HepG2 (cell line): ENCODE data around the gene MAN1C1. TPM values are rescaled to one million over a fixed set of nuclear protein-coding genes. Genes with fewer than 3 reads are reported as not detected.

Source experiments
- ATAC-seq: fragments of 200-7000 bp; cut with Tn5 transposase; 3 replicates; pipeline ENCODE4 v1.9.1; 2020; ENCODE audit warnings: mild to moderate bottlenecking, moderate library complexity
- BruUV-seq: library from RNA; stranded (reverse); fragments of 400-500 nt; replicated peaks from 2 replicates; lab custom pipeline; 2021; lab: Mats Ljungman, UMichigan
- CTCF ChIA-PET: fragments of 300-600 bp; formaldehyde crosslinking; extraction: SDS; loops from one replicate; lab custom pipeline; 2021; ENCODE audit warnings: low total read pairs, inconsistent platforms, low intra/inter-chr PET ratio; lab: Yijun Ruan, JAX
- POLR2A ChIA-PET: fragments of 350-600 bp; sonication (Branson Sonifier 250); formaldehyde crosslinking; loops from one replicate; lab custom pipeline; 2020; ENCODE audit warnings: antibody characterized with exemption, inconsistent platforms; lab: Yijun Ruan, JAX
- DNase-seq: peaks from one replicate; pipeline ENCODE4 v3.0.0-alpha.2; 2015; ENCODE audit warnings: low spot score
- FAIRE-seq: peaks from 3 replicates; lab custom pipeline; 2011; peaks lifted over from hg19 to GRCh38; lab: Jason Lieb, UNC
- H2AFZ ChIP-seq: one replicate; pipeline ENCODE4 v1.6.1; 2011; ENCODE audit warnings: low read length, inconsistent platforms
- H3K27ac ChIP-seq: fragments of 300-600 bp; 3 replicates; pipeline ENCODE4 v1.8.0; 2011; ENCODE audit warnings: mixed run types, mild to moderate bottlenecking, mixed read lengths, low read length, inconsistent platforms; ENCODE audit not compliant: insufficient read depth; ENCODE audit errors: extremely low read length
- H3K27me3 ChIP-seq, 2 experiments: fragments of 200-600 bp in 1 of 2; 2 replicates in 1 of 2; 3 replicates in 1 of 2; pipeline versions ENCODE4 v1.6.0 to v1.8.0; 2011; ENCODE audit warnings: low read length in 2 of 2, mild to moderate bottlenecking in 2 of 2, moderate library complexity in 2 of 2, inconsistent platforms in 1 of 2; ENCODE audit not compliant: insufficient read depth in 2 of 2, control insufficient read depth in 1 of 2
- H3K36me3 ChIP-seq, 2 experiments: fragments of 200-600 bp in 1 of 2; replicated peaks in 1 of 2; 2 replicates in 1 of 2; 3 replicates in 1 of 2; pipeline versions ENCODE4 v1.5.1 to v1.8.0; 2011; ENCODE audit warnings: low read length in 2 of 2, inconsistent platforms in 1 of 2; ENCODE audit not compliant: insufficient read depth in 2 of 2, control insufficient read depth in 1 of 2
- H3K4me1 ChIP-seq: 2 replicates; pipeline ENCODE4 v1.5.1; 2012; ENCODE audit warnings: low read length, inconsistent platforms; ENCODE audit not compliant: insufficient read depth
- H3K4me2 ChIP-seq: 2 replicates; pipeline ENCODE4 v1.6.0; 2011; ENCODE audit warnings: low read depth, low read length, inconsistent platforms
- H3K4me3 ChIP-seq, 3 experiments: fragments of 200-600 bp in 1 of 3; sonication (generic), shearing (Covaris generic) in 1 of 3; replicated peaks in 1 of 3; 2 replicates each; pipeline ENCODE4 v1.5.1; 2011 to 2016; ENCODE audit warnings: low read length in 3 of 3, inconsistent platforms in 2 of 3, low read depth in 2 of 3, mild to moderate bottlenecking in 2 of 3, control low read depth in 1 of 3, mixed read lengths in 1 of 3; ENCODE audit not compliant: insufficient read depth in 1 of 3
- H3K79me2 ChIP-seq: one replicate; pipeline ENCODE4 v1.6.1; 2011; ENCODE audit warnings: low read length, inconsistent platforms; ENCODE audit not compliant: insufficient read depth
- H3K9ac ChIP-seq: 2 replicates; pipeline ENCODE4 v1.6.0; 2011; ENCODE audit warnings: mild to moderate bottlenecking, low read depth, low read length, inconsistent platforms; ENCODE audit not compliant: insufficient read depth
- H3K9me3 ChIP-seq: 2 replicates; pipeline ENCODE4 v1.5.1; 2012; ENCODE audit warnings: mild to moderate bottlenecking, low read length
- H4K20me1 ChIP-seq: 2 replicates; pipeline ENCODE4 v1.6.0; 2011; ENCODE audit warnings: inconsistent platforms, mild to moderate bottlenecking, low read length, moderate library complexity; ENCODE audit not compliant: insufficient read depth
- KLF11 ChIP-seq: IDR thresholded peaks from 2 replicates; pipeline ENCODE4 v1.6.1; 2016; ENCODE audit warnings: missing compliant biosample characterization
- MTF1 ChIP-seq: sonication (generic); formaldehyde crosslinking; IDR thresholded peaks from 2 replicates; pipeline ENCODE4 v1.5.0; 2020; ENCODE audit warnings: missing genetic modification reagents
- NR2F6 ChIP-seq, 2 experiments: IDR thresholded peaks; 2 replicates each; pipeline ENCODE4 v1.6.1; 2016; ENCODE audit warnings: antibody characterized with exemption in 1 of 2, mild to moderate bottlenecking in 1 of 2
- PHF5A ChIP-seq: IDR thresholded peaks from one replicate; pipeline ENCODE4 v1.6.1; 2018; ENCODE audit warnings: low read depth, missing genetic modification reagents; ENCODE audit not compliant: unreplicated experiment
- ZNF24 ChIP-seq: fragments of 450-650 bp; IDR thresholded peaks from 2 replicates; pipeline ENCODE4 v1.6.1; 2017; ENCODE audit warnings: antibody characterized with exemption, mild to moderate bottlenecking
- ZNF430 ChIP-seq: sonication (generic); formaldehyde crosslinking; IDR thresholded peaks from 2 replicates; pipeline ENCODE4 v1.9.0; 2021; ENCODE audit warnings: mild to moderate bottlenecking, missing genetic modification reagents
- ZNF563 ChIP-seq: sonication (generic); formaldehyde crosslinking; IDR thresholded peaks from 2 replicates; pipeline ENCODE4 v1.8.0; 2022; ENCODE audit warnings: mild to moderate bottlenecking, moderate library complexity, missing genetic modification reagents
- ZNF777 ChIP-seq: sonication (generic); formaldehyde crosslinking; IDR thresholded peaks from 2 replicates; pipeline ENCODE4 v1.4.0; 2020; ENCODE audit warnings: missing genetic modification reagents
- ZSCAN30 ChIP-seq: sonication (generic); formaldehyde crosslinking; IDR thresholded peaks from 2 replicates; pipeline ENCODE4 v1.5.0; 2020; ENCODE audit warnings: mild to moderate bottlenecking, missing genetic modification reagents
- WGBS: methylation state at CpG from one replicate; pipeline ENCODE4 v1.1.6; 2017; ENCODE audit warnings: low lambda C conversion rate; 5-methylcytosine and 5-hydroxymethylcytosine counted together
- in situ Hi-C: cut with HindIII; loops from 2 replicates; pipeline ENCODE4 v1.10.0; 2017; ENCODE audit warnings: low pct_unique_long_range_greater_than_20kb; ENCODE audit not compliant: extremely low pct_ligation_motif_present
- intact Hi-C: fragments of 100-400 bp; cut with micrococcal nuclease; formaldehyde crosslinking; loops from one replicate; pipeline ENCODE4 v1.10.0; 2022; ENCODE audit not compliant: unreplicated experiment
- polyA plus RNA-seq, 8 experiments: library from polyadenylated mRNA; depleted of rRNA in 3 of 8; stranded (reverse) in 7 of 8; unstranded in 1 of 8; fragments of >200 nt; fragmentation: Illumina TruSeq in 4 of 8; extraction: Trizol in 4 of 8; gene quantifications; 2 replicates each; pipeline versions ENCODE4 v1.2.1 to v1.2.3, GENCODE V29; 2011 to 2016; ENCODE audit warnings: low read depth in 4 of 8, missing spikeins in 1 of 8, mixed read lengths in 1 of 8; ENCODE audit not compliant: insufficient read depth in 1 of 8
- total RNA-seq, 5 experiments: library from RNA; depleted of rRNA; stranded (reverse); fragments of >200 nt; fragmentation: Illumina TruSeq; extraction: Trizol; gene quantifications; 2 replicates each; pipeline ENCODE4 v1.2.3, GENCODE V29; 2016; ENCODE audit warnings: low read depth in 1 of 5
- TF ChIP-seq, protein P1 (sequence below): sonication (generic); formaldehyde crosslinking; IDR thresholded peaks from 2 replicates; pipeline ENCODE4 v1.8.0; 2022; ENCODE audit warnings: low read depth, missing genetic modification reagents
- TF ChIP-seq, protein P2 (sequence below): sonication (generic); formaldehyde crosslinking; IDR thresholded peaks from 2 replicates; pipeline ENCODE4 v1.4.0; 2020; ENCODE audit warnings: mild to moderate bottlenecking, low read depth, missing genetic modification reagents

The MAN1C1 gene
- total and polyA plus RNA-seq, 2 of the 13 experiments (the other 11 are each of a cell fraction or from before 2014, with no cell fraction given), result 0.18 to 0.49 TPM

DNA sequence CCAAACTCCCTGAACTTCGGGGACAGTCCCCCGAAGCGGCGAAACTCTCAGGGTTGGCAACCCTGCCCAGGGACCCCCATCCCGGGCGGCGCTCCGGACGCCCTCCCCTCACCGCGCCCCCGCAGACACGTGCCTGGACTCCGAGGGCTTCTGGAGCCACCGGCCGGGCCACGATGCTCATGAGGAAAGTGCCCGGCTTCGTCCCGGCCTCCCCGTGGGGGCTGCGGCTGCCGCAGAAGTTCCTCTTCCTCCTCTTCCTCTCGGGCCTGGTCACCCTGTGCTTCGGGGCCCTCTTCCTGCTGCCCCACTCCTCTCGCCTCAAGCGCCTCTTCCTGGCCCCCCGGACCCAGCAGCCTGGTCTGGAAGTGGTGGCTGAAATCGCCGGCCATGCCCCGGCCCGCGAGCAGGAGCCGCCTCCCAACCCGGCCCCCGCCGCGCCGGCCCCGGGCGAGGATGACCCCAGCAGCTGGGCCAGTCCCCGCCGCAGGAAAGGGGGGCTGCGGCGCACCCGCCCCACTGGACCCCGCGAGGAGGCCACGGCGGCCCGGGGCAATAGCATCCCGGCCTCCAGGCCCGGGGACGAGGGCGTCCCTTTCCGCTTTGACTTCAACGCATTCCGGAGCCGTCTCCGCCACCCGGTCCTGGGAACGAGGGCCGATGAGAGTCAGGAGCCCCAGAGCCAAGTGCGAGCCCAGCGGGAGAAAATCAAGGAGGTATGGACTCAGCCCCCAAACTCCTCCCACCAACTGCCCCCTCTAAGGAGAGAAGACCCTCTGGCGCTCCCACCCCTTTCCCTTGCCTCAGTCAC, 1.2 kb downstream of the MAN1C1 start (continued):
- TF ChIP-seq PHF5A, result no peak
- TF ChIP-seq KLF11 (CRISPR knock-in tag), result no peak
- 0 out of 2 replicates have a peak, but pooled peaks have one; percentile 3 for TF ChIP-seq ZNF777 (CRISPR knock-in tag)
- no peak for TF ChIP-seq ZNF24
- 0 out of 2 replicates have a peak, but pooled peaks have one; percentile 22 for TF ChIP-seq ZNF563 (CRISPR knock-in tag)
- TF ChIP-seq, all 625 proteins: peak for 8

DNA sequence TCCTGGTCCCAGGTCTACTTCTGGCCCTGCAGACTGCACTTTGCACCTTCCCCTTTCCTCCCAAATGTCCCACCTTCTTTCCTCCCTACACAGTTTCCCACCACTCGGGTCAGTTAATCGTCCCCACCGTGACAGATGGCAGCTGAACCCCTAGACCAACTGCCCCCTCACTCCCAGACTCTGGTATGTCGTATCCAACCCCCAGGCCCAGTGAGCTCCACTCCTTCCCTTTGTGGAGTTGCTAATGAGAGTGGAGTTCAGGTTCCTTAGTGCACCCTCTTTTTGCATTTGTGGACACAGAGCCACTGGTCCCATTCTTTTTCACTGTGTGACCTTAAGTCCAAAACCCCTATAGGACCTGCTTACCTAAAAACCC, 1.8 kb downstream of the MAN1C1 start:
- in situ Hi-C loops, result loop anchor here (25.0 kb wide), 1 partner anchor 194 kb away; the partner anchor contains the start of genes MTFR1L and SELENON
- FAIRE-seq (no peak), ATAC-seq (no peak), DNase-seq (no peak)
- Histone ChIP-seq H4K20me1 (no peaks in the 10 kb centered on the region), H3K36me3 (no peaks in the 10 kb centered on the region), H3K27me3 (peaks cover 12 to 51% of the 10 kb centered on the region in 2 experiments), H3K4me1 (peaks cover 11% of the 10 kb centered on the region)
- WGBS, result 5% methylated on average over 4 of the region's 4 CpGs
- CTCF ChIA-PET, result interaction anchor here (1.3 kb wide), 1 partner anchor 178 kb away, joined by 4 read pairs; no protein-coding TSS in a partner anchor
- no TSS peak for BruUV-seq
- TF ChIP-seq, protein P1, sequence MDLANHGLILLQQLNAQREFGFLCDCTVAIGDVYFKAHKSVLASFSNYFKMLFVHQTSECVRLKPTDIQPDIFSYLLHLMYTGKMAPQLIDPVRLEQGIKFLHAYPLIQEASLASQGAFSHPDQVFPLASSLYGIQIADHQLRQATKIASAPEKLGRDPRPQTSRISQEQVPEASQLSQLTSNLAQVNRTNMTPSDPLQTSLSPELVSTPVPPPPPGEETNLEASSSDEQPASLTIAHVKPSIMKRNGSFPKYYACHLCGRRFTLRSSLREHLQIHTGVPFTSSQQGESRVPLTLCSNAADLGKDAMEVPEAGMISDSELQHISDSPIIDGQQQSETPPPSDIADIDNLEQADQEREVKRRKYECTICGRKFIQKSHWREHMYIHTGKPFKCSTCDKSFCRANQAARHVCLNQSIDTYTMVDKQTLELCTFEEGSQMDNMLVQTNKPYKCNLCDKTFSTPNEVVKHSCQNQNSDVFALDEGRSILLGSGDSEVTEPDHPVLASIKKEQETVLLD (CRISPR knock-in tag), result no peak
- no peak for TF ChIP-seq MTF1 (CRISPR knock-in tag)
- TF ChIP-seq ZNF430 (CRISPR knock-in tag), result no peak
- TF ChIP-seq, protein P2, sequence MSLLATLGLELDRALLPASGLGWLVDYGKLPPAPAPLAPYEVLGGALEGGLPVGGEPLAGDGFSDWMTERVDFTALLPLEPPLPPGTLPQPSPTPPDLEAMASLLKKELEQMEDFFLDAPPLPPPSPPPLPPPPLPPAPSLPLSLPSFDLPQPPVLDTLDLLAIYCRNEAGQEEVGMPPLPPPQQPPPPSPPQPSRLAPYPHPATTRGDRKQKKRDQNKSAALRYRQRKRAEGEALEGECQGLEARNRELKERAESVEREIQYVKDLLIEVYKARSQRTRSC (CRISPR knock-in tag), result no peak
- no peak for TF ChIP-seq NR2F6 (IDR thresholded peaks at IDR 0.05)
- TF ChIP-seq NR2F6 (CRISPR knock-in tag; IDR thresholded peaks at IDR 0.05), result no peak
- no peak for TF ChIP-seq ZSCAN30 (CRISPR knock-in tag)
- TF ChIP-seq, all 625 proteins: peak for 0
- no peaks in the 10 kb centered on the region for H3K79me2 ChIP-seq
- intact Hi-C loops, result loop anchor here (5.0 kb wide), 1 partner anchor 179 kb away; no protein-coding TSS in a partner anchor
- H2AFZ ChIP-seq, result no peak overlapping the region
- H3K4me3 ChIP-seq, result no peak overlapping the region; a peak in 1 of 6 replicates
- H3K9me3 ChIP-seq, result no peaks in the 10 kb centered on the region
- H3K9ac ChIP-seq, result no peak overlapping the region
- H3K27ac ChIP-seq, result no peak overlapping the region
- POLR2A ChIA-PET, result no interaction called here
- H3K4me2 ChIP-seq, result 0 out of 2 replicates have a peak overlapping the region, but pooled peaks have one; percentile 92
